ENCODE measurements around the gene CCL20. TPM values are rescaled to one million over a fixed set of nuclear protein-coding genes. Genes with fewer than 3 reads are reported as not detected.

The CCL20 gene
- total and polyA plus RNA-seq, 10 donors, result 0.28 to 0.74 (median 0.46) TPM; not detected in 7

DNA sequence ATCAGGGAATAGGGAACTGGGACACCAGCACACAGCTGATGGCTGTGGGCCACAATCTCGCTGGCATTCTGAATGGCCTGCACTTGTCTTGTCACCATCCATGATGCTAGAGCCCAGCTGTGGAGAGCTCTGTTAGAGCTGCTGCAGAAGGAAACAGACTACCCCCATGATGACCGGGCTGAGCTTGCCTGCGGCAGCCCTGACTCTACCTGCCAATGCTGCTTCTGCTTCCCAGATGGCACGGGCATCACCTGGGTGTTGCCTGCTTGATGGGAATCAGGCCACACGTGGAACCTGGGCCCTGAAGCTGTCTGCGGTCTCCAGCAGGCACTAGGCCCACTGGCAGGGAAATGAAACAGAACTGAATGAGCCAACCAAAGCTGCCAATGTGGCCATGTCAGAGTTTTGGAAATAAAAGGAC is 46.6 kb downstream of the CCL20 start:
- Histone ChIP-seq H3K27ac (no peak overlapping the region), H3K4me1 (peaks cover 0 to 8% (median 0%) of the 10 kb centered on the region in 6 donors), H3K27me3 (replicated peaks in 1 of 7) (peaks cover 0 to 5% (median 0%) of the 10 kb centered on the region in 7 donors), H3K36me3 (no peaks in the 10 kb centered on the region), H3K4me3 (no peak overlapping the region), H3K9me3 (no peaks in the 10 kb centered on the region)
- intact Hi-C loops (cut with DNase I; ENCODE audit: low total_unique reads), result no loop called here
- DNase-seq, result no peak
- WGBS, 5 donors, result 82 to 88% (median 87%) methylated on average over 6 of the region's 6 CpGs
- TF ChIP-seq POLR2A (IDR thresholded peaks at IDR 0.05), result no peak
- no peak for TF ChIP-seq CTCF (IDR thresholded peaks at IDR 0.05 in 8 of 11, conservative IDR thresholded peaks at IDR 0.05 in 3 of 11)
- no peak for TF ChIP-seq POLR2AphosphoS5 (IDR thresholded peaks at IDR 0.05)

DNA sequence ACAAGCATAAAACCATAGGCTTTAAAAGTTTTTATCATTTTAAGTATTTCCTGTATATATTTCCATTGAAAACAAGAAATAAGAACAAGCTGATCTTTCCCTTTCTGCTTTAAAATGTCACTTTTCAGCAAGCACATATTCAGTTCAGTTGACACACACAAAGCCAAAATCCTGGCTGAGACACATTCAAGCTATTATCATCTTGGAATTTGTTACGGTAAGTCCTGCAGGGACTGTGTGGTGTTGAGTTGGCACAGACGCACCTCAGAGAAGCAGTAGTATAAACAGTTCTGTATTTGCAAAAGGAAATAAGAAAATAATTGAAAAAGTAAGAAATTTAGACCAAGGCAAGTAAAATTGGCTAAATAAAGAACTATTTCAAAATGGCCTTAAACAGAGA is 47.4 kb downstream of the CCL20 start:
- DNase-seq, result no peak
- Histone ChIP-seq H3K27me3 (replicated peaks in 1 of 7) (no peaks in the 10 kb centered on the region), H3K36me3 (no peaks in the 10 kb centered on the region), H3K4me3 (no peak overlapping the region), H3K4me1 (peaks cover 0 to 8% (median 0%) of the 10 kb centered on the region in 6 donors), H3K9me3 (no peaks in the 10 kb centered on the region), H3K27ac (no peak overlapping the region)
- WGBS, 5 donors, result 86 to 95% (median 92%) methylated on average over 2 of the region's 2 CpGs
- intact Hi-C loops (cut with DNase I; ENCODE audit: low total_unique reads), result no loop called here
- TF ChIP-seq POLR2A (IDR thresholded peaks at IDR 0.05) (no peak), POLR2AphosphoS5 (IDR thresholded peaks at IDR 0.05) (no peak), CTCF (IDR thresholded peaks at IDR 0.05 in 8 of 11, conservative IDR thresholded peaks at IDR 0.05 in 3 of 11) (no peak)

GRCh38 chr2:227862227-227862740 is 48.6 kb downstream of the CCL20 start:
- H3K27me3 ChIP-seq (replicated peaks in 1 of 7), result no peaks in the 10 kb centered on the region
- peaks cover 0 to 8% (median 0%) of the 10 kb centered on the region in 6 donors for H3K4me1 ChIP-seq
- TF ChIP-seq CTCF (IDR thresholded peaks at IDR 0.05 in 8 of 11, conservative IDR thresholded peaks at IDR 0.05 in 3 of 11) (peak; percentile 17 to 68 (median 52)), POLR2AphosphoS5 (IDR thresholded peaks at IDR 0.05) (no peak)
- WGBS, 5 donors, result 32 to 47% (median 38%) methylated on average over 8 of the region's 8 CpGs
- no peak for DNase-seq
- H3K36me3 ChIP-seq, result no peaks in the 10 kb centered on the region
- intact Hi-C loops (cut with DNase I; ENCODE audit: low total_unique reads), result no loop called here
- H3K4me3 ChIP-seq, result no peak overlapping the region
- no peak overlapping the region for H3K27ac ChIP-seq
- no peaks in the 10 kb centered on the region for H3K9me3 ChIP-seq

- no peak for DNase-seq
- Histone ChIP-seq H3K4me1 (peaks cover 0 to 8% (median 0%) of the 10 kb centered on the region in 6 donors), H3K27ac (no peak overlapping the region), H3K9me3 (no peaks in the 10 kb centered on the region), H3K27me3 (replicated peaks in 1 of 7) (peaks cover 0 to 2% (median 0%) of the 10 kb centered on the region in 7 donors), H3K4me3 (no peak overlapping the region), H3K36me3 (no peaks in the 10 kb centered on the region)
- intact Hi-C loops (cut with DNase I; ENCODE audit: low total_unique reads), result no loop called here
- TF ChIP-seq CTCF (IDR thresholded peaks at IDR 0.05 in 8 of 11, conservative IDR thresholded peaks at IDR 0.05 in 3 of 11) (no peak), POLR2A (IDR thresholded peaks at IDR 0.05) (no peak), POLR2AphosphoS5 (IDR thresholded peaks at IDR 0.05) (no peak)
- 76 to 87% (median 81%) methylated on average over 7 of the region's 7 CpGs for WGBS, 5 donors
These were observed 49.3 kb downstream of the CCL20 start for GRCh38 chr2:227862741-227863588.
